Endothelial cell of hepatic sinusoid (primary cell): ENCODE data around the gene ERMAP.
"Not testable (repeated sequence)": the region's sequence is repeated elsewhere in the genome, so short reads cannot be mapped to it uniquely, and the experiment has no call there.

Experiments used
- in situ Hi-C: cut with HindIII; loops from 2 replicates; pipeline ENCODE4 v1.10.0; 2017; ENCODE audit warnings: low sequenced_read_pairs

The ERMAP gene

DNA sequence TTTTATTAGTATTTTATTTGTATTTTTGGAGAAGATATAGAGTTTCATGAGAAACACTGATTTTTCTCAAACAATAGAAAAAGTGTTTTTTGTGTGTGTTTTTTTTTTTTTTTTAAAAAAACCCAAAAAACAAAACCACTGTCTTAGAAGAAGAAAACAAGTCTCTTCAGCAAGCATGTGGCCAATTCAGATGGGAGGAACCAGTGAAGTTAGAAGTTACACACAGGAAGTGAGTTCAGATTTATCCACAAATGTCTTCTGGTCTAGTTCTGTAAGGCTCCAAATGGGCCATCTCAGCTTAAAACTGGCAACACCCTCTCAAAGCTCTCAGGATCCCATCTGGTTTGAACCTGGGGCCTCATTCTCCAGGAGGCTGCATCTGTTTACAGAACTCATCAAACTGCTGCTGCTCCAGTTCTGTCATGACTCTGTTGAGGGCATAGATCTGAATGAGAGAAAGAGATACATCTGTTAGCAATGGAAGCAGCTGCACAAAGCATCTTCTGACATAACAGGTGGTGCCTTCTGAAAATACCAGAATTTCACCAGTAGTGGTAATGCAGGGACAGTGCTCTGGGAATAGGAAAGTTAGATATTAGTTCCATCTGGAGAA, 9.8 kb upstream of the ERMAP start:
- in situ Hi-C loops = no loop called here

GRCh38 chr1:42814815-42815214, 2.1 kb upstream of the ERMAP start:
- in situ Hi-C loops = not testable (repeated sequence)

GRCh38 chr1:42815941-42816584, 859 bp upstream of the ERMAP start:
- in situ Hi-C loops = no loop called here

DNA sequence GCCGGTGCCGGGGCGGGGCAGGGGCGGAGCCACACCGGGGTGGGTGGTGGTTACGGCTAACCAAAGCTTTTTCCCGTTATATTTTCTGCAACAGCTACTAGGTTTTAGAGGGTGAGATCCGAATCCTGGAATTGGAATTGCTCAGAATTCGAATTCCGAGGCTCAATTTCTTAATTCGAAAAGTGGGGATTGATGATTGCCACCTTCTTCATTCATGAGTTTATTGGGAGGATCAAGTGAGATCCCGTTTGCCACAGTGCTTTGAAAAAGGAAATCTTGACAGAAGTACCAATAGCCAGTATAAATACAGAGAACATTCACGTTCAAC, 482 bp downstream of the ERMAP start:
- in situ Hi-C loops = no loop called here

DNA sequence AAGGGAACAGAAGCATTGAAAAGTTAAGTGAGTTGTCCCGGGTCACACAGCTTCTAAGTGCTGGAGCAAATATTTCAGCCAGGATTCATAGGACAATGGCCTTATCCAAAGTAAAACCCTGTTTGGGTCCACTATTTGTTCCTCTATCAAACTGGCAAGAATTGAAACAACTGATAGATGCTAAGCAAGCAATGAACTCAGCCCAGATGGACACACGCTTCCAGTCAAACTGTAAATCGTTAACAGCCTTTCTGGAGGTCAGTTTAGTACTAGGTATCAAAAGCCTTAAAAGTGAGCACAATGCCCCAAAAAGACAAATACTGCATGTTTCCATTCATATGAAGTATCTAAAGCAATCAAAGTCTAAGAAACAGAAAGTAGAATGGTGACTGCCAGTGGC, 1.1 kb downstream of the ERMAP start:
- in situ Hi-C loops = no loop called here

DNA sequence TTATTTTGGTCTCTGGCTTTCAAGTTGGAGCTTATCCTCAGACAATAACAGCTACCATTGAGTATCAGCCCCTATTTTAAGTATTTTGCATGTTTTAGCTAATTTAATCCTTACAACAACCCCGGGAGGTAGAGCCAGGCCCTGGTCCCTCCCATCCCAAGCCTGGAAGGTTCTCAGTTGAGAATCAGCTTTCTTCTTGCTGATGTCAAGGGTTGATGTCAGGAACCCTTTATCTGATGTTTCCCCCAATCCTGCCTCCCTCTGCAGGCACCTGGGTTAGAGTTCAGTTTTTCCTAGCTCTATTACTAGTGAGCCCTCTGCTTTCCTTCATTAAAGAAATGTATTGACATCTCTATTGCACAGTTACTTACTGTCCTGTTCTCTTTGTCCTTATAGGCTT, 3.9 kb downstream of the ERMAP start:
- in situ Hi-C loops = no loop called here

DNA sequence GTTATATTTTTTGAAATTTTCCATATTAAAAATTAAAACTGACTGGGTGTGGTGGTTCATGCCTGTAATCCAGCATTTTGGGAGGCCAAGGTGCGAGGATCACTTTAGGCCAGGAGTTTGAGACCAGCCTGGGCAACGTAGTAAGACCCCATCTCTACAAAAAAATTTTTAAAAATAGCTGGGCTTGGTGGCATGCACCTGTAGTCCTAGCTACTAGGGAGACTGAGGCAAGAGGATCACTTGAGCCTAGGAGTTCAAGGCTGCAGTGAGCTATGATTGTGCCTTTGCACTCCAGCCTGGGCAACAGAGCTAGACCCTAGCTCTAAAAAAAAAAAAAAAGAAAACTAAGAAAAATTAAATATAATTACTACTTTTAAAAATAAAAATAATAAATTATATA, 4.8 kb downstream of the ERMAP start:
- in situ Hi-C loops = no loop called here

DNA sequence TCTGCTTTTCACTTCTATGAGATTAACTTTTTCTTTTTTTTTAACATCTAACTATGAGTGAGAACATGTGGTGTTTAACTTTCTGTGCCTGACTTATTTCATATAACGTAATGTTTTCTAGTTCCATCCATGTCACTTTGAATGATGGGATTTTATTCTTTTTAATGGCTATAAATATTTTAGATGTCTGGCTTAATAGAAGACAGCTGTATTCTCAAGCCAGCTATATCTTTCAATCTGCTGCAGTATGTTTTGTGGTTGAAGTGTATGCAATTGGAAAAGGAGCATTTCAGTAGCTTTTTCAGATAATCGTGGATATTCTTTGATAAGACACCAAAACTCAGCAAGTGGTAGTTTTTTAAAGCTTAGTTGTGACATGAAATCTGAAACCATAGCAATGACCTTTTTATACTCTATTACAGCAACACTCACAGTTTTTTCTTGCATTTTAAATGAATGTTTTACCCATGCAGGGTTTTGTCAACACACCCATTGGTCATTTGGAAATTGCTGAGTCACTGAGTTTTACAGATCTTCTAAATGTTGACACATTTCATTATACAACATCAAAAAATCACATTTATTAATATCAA, 6.0 kb downstream of the ERMAP start:
- in situ Hi-C loops = no loop called here

GRCh38 chr1:42824481-42825035, 7.6 kb downstream of the ERMAP start:
- in situ Hi-C loops = no loop called here

DNA sequence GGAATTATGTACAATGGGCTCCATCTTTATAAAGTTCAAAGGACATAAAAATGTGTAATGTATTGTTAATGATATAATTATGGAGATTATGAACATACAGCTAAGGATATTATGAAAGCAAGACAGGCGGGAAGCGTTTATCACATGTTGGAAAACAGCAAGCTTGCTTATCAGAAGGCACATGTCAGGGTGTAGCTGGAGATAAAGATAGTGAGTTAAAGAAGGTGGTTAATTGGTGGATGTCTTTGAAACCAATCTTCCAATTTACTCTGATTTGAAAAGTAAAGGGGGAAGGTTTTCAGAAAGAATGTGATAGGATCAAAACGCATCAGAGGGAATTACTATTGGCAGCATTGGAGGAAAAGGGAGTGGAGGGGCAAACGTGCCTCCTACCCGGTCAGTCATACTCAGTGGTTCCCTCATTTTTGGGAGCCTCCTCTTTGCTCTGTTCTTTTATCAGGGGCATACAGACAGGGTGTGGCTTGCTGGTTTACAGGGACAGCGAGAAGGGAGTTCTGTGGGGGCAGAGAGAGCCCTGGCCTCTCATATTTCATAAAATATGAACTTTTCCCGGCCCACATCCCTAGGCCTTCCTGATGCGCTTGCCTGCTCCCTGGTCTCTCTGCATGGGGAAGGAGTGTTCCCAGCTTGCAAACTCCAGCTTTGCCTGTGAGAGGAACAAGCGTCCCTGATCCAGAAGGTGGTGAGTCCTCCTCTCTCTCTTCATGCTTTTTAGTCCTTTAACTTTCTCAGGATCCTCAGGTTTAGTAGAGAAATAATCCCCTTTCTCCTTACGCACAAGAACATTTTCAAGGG, 8.3 kb downstream of the ERMAP start:
- in situ Hi-C loops = no loop called here

DNA sequence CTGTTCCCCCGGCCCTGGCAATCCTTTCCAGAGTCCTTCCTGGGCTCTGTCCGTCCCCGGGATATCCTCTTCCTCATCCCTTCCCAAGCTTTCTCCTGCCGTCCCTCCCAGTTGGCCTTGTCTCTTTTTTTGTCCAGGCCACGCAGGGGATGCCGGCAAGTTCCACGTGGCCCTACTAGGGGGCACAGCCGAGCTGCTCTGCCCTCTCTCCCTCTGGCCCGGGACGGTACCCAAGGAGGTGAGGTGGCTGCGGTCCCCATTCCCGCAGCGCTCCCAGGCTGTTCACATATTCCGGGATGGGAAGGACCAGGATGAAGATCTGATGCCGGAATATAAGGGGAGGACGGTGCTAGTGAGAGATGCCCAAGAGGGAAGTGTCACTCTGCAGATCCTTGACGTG, 13.7 kb downstream of the ERMAP start:
- in situ Hi-C loops = no loop called here

GRCh38 chr1:42831273-42831672, 14.4 kb downstream of the ERMAP start:
- in situ Hi-C loops = no loop called here

GRCh38 chr1:42832641-42833240, 15.8 kb downstream of the ERMAP start:
- in situ Hi-C loops = no loop called here

DNA sequence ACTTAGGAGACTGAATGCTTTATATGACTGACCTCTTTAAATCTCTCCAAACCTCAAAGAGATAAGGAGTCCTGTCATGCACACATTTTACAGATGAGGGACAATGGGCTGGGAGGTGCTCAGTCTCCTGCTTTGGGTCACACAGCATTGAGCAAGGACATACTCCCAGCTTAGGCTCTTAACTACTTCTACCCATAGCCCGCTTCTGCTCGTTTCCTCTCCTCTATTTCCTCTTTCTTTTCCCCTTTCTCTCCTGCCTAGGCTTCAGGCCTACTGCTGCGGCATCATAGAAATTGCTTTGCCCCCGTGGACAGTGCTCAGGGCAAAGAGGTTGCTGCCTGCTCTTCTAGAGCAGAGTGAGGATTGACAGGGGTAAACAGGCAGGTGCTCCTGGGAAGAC, 17.1 kb downstream of the ERMAP start:
- in situ Hi-C loops = no loop called here

- in situ Hi-C loops = no loop called here
Observed at GRCh38 chr1:42834803-42835202, 17.9 kb downstream of the ERMAP start.

GRCh38 chr1:42835422-42835821, 18.5 kb downstream of the ERMAP start:
- in situ Hi-C loops = no loop called here

DNA sequence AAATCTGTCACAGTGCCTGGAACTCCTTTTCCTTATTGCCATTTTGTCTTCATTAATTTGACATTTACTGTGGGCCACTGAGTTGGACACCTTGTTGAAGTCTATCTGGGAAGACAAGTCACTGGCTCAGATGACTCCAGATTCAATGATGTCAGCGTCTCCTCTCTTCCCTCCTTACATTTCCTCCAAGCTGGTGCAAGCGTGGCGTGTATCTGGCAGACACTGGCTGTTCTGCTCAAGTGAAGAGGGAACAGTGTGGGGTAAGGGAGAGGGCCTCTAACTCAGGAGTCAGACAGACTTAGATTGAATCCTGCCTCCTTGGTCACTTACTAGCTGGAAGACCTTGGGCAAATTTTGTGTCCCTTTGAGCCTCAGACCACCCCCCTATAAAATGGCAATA, 20.8 kb downstream of the ERMAP start:
- in situ Hi-C loops = no loop called here

DNA sequence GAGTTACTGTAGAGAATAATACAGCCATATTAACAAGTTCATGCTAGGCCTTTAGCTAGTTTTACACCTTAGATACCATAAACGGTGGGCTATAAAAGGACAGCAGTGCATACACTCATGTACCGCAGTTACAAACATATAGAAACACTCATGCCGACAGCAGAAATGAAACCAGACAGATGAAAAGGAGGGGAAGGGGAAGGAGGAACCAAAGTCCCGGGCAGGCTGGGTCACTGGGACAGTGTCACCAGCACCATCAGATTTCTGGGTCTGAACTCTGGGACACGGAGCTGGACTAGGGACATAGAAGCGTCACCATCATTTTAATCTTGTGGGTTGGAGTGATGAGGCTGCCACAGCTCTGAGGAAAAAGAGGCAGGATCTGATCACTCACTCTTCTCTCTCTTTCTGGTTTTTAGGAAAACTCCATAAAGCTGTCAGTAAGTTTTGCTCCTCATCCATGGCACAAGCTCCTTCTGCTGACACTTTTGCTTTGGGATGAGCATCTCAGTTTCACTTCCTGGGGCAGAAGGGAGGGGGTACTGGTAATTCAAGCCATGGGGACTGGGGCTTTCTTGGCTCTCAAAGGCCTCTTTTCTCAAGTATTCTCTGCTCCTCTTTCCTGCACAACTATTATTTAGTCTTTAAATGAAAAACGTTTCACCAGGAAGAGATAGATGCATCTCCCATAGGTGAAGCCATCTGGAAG, 21.7 kb downstream of the ERMAP start:
- in situ Hi-C loops = no loop called here

DNA sequence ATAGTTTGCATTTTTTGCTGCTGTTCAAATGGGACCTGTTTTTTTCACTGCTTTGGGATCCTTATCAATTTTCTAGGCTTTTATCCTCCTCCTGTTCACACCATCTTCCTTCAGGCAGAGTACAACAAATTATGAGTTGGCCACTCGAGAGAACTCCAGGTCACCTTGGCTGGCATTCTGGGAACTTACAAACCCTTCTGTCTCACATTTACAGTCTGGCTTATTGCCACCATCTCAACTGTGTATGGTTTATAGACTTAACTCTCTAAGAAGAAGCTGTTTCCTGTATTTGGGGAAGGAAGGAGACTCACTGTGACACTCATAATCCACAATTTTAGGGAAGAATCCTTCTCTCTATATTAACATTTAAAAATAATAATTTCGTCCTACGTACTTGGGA, 24.1 kb downstream of the ERMAP start:
- in situ Hi-C loops = no loop called here

GRCh38 chr1:42841440-42842147, 24.7 kb downstream of the ERMAP start:
- in situ Hi-C loops = no loop called here
